Measurements from ENCODE around the gene FZD4. TPM values are rescaled to one million over a fixed set of nuclear protein-coding genes. Genes with fewer than 3 reads are reported as not detected.

Gene FZD4
- polyA plus RNA-seq, 3 donors, result 0.05 TPM; not detected in 2

GRCh38 chr11:86896441-86896841, 58.8 kb downstream of the FZD4 start:
- TF ChIP-seq, protein P1, sequence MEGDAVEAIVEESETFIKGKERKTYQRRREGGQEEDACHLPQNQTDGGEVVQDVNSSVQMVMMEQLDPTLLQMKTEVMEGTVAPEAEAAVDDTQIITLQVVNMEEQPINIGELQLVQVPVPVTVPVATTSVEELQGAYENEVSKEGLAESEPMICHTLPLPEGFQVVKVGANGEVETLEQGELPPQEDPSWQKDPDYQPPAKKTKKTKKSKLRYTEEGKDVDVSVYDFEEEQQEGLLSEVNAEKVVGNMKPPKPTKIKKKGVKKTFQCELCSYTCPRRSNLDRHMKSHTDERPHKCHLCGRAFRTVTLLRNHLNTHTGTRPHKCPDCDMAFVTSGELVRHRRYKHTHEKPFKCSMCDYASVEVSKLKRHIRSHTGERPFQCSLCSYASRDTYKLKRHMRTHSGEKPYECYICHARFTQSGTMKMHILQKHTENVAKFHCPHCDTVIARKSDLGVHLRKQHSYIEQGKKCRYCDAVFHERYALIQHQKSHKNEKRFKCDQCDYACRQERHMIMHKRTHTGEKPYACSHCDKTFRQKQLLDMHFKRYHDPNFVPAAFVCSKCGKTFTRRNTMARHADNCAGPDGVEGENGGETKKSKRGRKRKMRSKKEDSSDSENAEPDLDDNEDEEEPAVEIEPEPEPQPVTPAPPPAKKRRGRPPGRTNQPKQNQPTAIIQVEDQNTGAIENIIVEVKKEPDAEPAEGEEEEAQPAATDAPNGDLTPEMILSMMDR (IDR thresholded peaks at IDR 0.05), result no peak
- 90% methylated on average over 3 of the region's 5 CpGs for WGBS (ENCODE audit: insufficient coverage)
- H3K4me1 Mint-ChIP-seq, result no peaks in the 10 kb centered on the region
- H3K4me3 ChIP-seq (replicated peaks in 1 of 3; ENCODE audit: low read depth in 2 of 3, low read length in 3 of 3), result no peak overlapping the region
- peaks cover 0 to 2% (median 0%) of the 10 kb centered on the region in 7 donors for H3K9me3 Mint-ChIP-seq
- no peak overlapping the region for H2AFZ ChIP-seq (ENCODE audit: insufficient read depth, low read depth, low read length, poor library complexity, severe bottlenecking)
- H4K20me1 ChIP-seq (ENCODE audit: insufficient read depth, low read length), result no peaks in the 10 kb centered on the region
- H3K4me3 Mint-ChIP-seq, result no peak overlapping the region
- H3K27ac Mint-ChIP-seq, result no peak overlapping the region
- H3K79me2 ChIP-seq (ENCODE audit: insufficient read depth, low read length), result no peaks in the 10 kb centered on the region
- no peak overlapping the region for H3K9ac ChIP-seq (ENCODE audit: insufficient read depth, low read length, poor library complexity, severe bottlenecking)
- peaks cover 1 to 3% (median 2%) of the 10 kb centered on the region in 3 donors for H3K27me3 Mint-ChIP-seq (ENCODE audit: low read depth in 3 of 3)
- intact Hi-C loops (cut with micrococcal nuclease), result no loop called here
- no peaks in the 10 kb centered on the region for H3K27me3 ChIP-seq (ENCODE audit: control insufficient read depth in 2 of 2, insufficient read depth in 2 of 2, low read length in 2 of 2)
- H3K4me2 ChIP-seq (replicated peaks; ENCODE audit: extremely low read depth, low read length, poor library complexity, severe bottlenecking), result no peak overlapping the region
- H3K36me3 Mint-ChIP-seq, result no peaks in the 10 kb centered on the region
- no peak overlapping the region for H3K27ac ChIP-seq (ENCODE audit: low read depth in 1 of 2, low read length in 2 of 2)
- H3K9me3 ChIP-seq (replicated peaks in 1 of 2; ENCODE audit: control insufficient read depth in 1 of 2, insufficient read depth in 1 of 2, low read length in 2 of 2), result no peaks in the 10 kb centered on the region
- H3K4me1 ChIP-seq (ENCODE audit: control insufficient read depth in 1 of 2, insufficient read depth in 2 of 2, low read length in 2 of 2), result no peaks in the 10 kb centered on the region
- H3K36me3 ChIP-seq (replicated peaks in 1 of 2; ENCODE audit: control insufficient read depth in 1 of 2, insufficient read depth in 2 of 2, low read length in 2 of 2), result no peaks in the 10 kb centered on the region
- DNase-seq, result no peak

Other genes starting within 250 kb of the FZD4 start
- under 1 TPM in 2 of 3 donors, not detected in 1; 0.08 to 0.19 TPM for gene PRSS23, start 154.9 kb downstream of the FZD4 start, polyA plus RNA-seq
- gene TMEM135, start 82.5 kb upstream of the FZD4 start, polyA plus RNA-seq, result 1 to 10 TPM; 2.7 to 8.4 (median 5.9) TPM